ENCODE measurements around the gene TIGD1. TPM values are rescaled to one million over a fixed set of nuclear protein-coding genes. Genes with fewer than 3 reads are reported as not detected.
A peak's percentile ranks its signal among the peaks of the same experiment; 100 is the strongest.

The TIGD1 gene
- total RNA-seq, 1 donor from 2014 or later = 8.2 TPM

GRCh38 chr2:232562515-232563151 is 12.3 kb upstream of the TIGD1 start:
- Mint-ChIP-seq H3K9me3 (ENCODE audit: unreplicated experiment) (no peaks in the 10 kb centered on the region), H3K27me3 (ENCODE audit: unreplicated experiment) (no peaks in the 10 kb centered on the region), H3K36me3 (ENCODE audit: unreplicated experiment) (peaks cover 56% of the 10 kb centered on the region), H3K27ac (ENCODE audit: unreplicated experiment) (no peak overlapping the region), H3K4me3 (ENCODE audit: unreplicated experiment) (no peak overlapping the region), H3K4me1 (ENCODE audit: unreplicated experiment) (peaks cover 6% of the 10 kb centered on the region)
- TF ChIP-seq CTCF (IDR thresholded peaks at IDR 0.05) = no peak
- no peak for DNase-seq (ENCODE audit: extremely low spot score, unreplicated experiment)

DNA sequence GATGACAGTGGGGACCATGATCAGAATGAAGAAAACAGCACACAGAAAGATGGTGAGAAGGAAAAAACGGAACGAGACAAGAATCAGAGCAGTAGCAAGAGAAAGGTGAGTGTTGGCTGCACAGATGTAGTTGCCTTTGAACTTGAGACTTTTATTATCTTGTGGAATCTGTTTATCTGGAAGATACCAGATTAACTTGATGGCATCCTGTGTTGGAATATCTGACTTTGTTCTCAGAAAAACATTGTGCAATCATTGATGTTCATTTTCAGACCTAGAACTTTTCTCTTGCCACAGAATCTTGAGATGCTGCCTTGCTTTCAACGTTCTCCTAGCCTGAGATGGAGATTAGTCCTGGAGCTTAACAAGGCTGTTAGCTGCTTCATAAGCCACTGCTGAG is 6.1 kb upstream of the TIGD1 start:
- H3K9me3 Mint-ChIP-seq (ENCODE audit: unreplicated experiment) = no peaks in the 10 kb centered on the region
- no peak for DNase-seq (ENCODE audit: extremely low spot score, unreplicated experiment)
- H3K4me3 Mint-ChIP-seq (ENCODE audit: unreplicated experiment) = no peak overlapping the region
- TF ChIP-seq CTCF (IDR thresholded peaks at IDR 0.05) = no peak
- no peaks in the 10 kb centered on the region for H3K27me3 Mint-ChIP-seq (ENCODE audit: unreplicated experiment)
- H3K36me3 Mint-ChIP-seq (ENCODE audit: unreplicated experiment) = peaks cover 39% of the 10 kb centered on the region
- no peak overlapping the region for H3K27ac Mint-ChIP-seq (ENCODE audit: unreplicated experiment)
- peaks cover 17% of the 10 kb centered on the region for H3K4me1 Mint-ChIP-seq (ENCODE audit: unreplicated experiment)

- Mint-ChIP-seq H3K27ac (ENCODE audit: unreplicated experiment) (peak overlapping the region; percentile 97), H3K27me3 (ENCODE audit: unreplicated experiment) (no peaks in the 10 kb centered on the region), H3K4me1 (ENCODE audit: unreplicated experiment) (peaks cover 26% of the 10 kb centered on the region)
Observed at GRCh38 chr2:232551776-232552175, 1.4 kb upstream of the TIGD1 start.

GRCh38 chr2:232551250-232551638 is 887 bp upstream of the TIGD1 start:
- Mint-ChIP-seq H3K27me3 (ENCODE audit: unreplicated experiment) (no peaks in the 10 kb centered on the region), H3K9me3 (ENCODE audit: unreplicated experiment) (no peaks in the 10 kb centered on the region), H3K27ac (ENCODE audit: unreplicated experiment) (peak overlapping the region; percentile 97), H3K4me1 (ENCODE audit: unreplicated experiment) (peaks cover 26% of the 10 kb centered on the region), H3K36me3 (ENCODE audit: unreplicated experiment) (peaks cover 30% of the 10 kb centered on the region), H3K4me3 (ENCODE audit: unreplicated experiment) (peak overlapping the region; percentile 97)
- no peak for TF ChIP-seq CTCF (IDR thresholded peaks at IDR 0.05)
- no peak for DNase-seq (ENCODE audit: extremely low spot score, unreplicated experiment)

More at GRCh38 chr2:232551776-232552175, 1.4 kb upstream of the TIGD1 start:
- H3K4me3 Mint-ChIP-seq (ENCODE audit: unreplicated experiment) = peak overlapping the region; percentile 97
- no peak for TF ChIP-seq CTCF (IDR thresholded peaks at IDR 0.05)
- no peak for DNase-seq (ENCODE audit: extremely low spot score, unreplicated experiment)
- H3K36me3 Mint-ChIP-seq (ENCODE audit: unreplicated experiment) = peaks cover 30% of the 10 kb centered on the region
- no peaks in the 10 kb centered on the region for H3K9me3 Mint-ChIP-seq (ENCODE audit: unreplicated experiment)

DNA sequence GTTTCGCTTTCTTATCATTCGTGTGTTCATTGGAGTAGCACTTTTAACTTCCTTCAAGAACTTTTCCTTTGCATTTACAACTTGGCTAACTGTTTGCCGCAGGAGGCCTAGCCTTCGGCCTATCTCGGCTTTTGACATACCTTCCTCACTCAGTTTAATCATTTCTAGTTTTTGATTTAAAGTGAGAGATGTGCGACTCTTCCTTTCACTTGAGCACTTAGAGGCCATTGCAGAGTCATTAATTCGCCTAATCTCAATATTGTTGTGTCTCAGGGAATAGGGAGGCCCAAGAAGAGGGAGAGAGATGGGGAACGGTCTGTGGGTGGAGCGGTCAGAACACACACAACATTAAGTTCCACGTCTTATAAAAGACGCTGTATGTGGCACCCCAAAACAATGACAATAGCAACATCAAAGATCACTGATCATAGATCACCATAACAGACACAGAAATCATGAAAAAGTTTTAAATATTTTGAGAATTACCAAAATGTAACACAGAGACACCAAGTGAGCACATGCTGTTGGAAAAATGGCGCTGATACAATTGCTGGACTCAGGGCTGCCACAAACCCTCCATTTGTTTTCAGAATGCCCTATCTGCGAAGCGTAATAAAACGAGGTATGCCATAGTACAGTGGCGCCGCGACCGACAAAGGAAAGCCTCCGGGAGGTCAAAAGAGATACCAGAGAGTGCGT is 553 bp downstream of the TIGD1 start:
- DNase-seq (ENCODE audit: extremely low spot score, unreplicated experiment) = no peak
- Mint-ChIP-seq H3K4me1 (ENCODE audit: unreplicated experiment) (peaks cover 20% of the 10 kb centered on the region), H3K36me3 (ENCODE audit: unreplicated experiment) (peaks cover 25% of the 10 kb centered on the region), H3K4me3 (ENCODE audit: unreplicated experiment) (peak overlapping the region; percentile 97), H3K27me3 (ENCODE audit: unreplicated experiment) (no peaks in the 10 kb centered on the region), H3K9me3 (ENCODE audit: unreplicated experiment) (no peaks in the 10 kb centered on the region), H3K27ac (ENCODE audit: unreplicated experiment) (peak overlapping the region; percentile 97)
- TF ChIP-seq CTCF (IDR thresholded peaks at IDR 0.05) = no peak

Measured in osteocyte (in vitro differentiated cells).